HepG2 (cell line): ENCODE measurements around the gene SEMA4F. TPM values are rescaled to one million over a fixed set of nuclear protein-coding genes. Genes with fewer than 3 reads are reported as not detected.
A peak's percentile ranks its signal among the peaks of the same experiment; 100 is the strongest.

Experiments
- ASH2L ChIP-seq: fragments of 300-600, 200-600 bp; sonication (generic); IDR thresholded peaks from 2 replicates; pipeline ENCODE4 v1.7.0; 2017; ENCODE audit warnings: low read depth, mild to moderate bottlenecking, moderate library complexity, mixed read lengths, low read length; ENCODE audit not compliant: insufficient read length
- ATF3 ChIP-seq: sonication (generic); formaldehyde crosslinking; IDR thresholded peaks from 2 replicates; pipeline ENCODE4 v1.4.0; 2020; ENCODE audit warnings: missing genetic modification reagents
- BORCS8-MEF2B ChIP-seq: sonication (generic); formaldehyde crosslinking; IDR thresholded peaks from 2 replicates; pipeline ENCODE4 v1.8.0; 2022; ENCODE audit warnings: mild to moderate bottlenecking, missing genetic modification reagents
- EZH2 ChIP-seq: conservative IDR thresholded peaks from 2 replicates; pipeline ENCODE4 v1.6.1; 2012; ENCODE audit warnings: mild to moderate bottlenecking, low read depth, low read length, moderate library complexity
- FOSL2 ChIP-seq: sonication (generic); formaldehyde crosslinking; IDR thresholded peaks from 2 replicates; pipeline ENCODE4 v1.4.0; 2020; ENCODE audit warnings: missing genetic modification reagents
- KLF13 ChIP-seq: sonication (generic); formaldehyde crosslinking; IDR thresholded peaks from 2 replicates; pipeline ENCODE4 v1.4.0; 2020; ENCODE audit warnings: mild to moderate bottlenecking, missing genetic modification reagents
- KLF16 ChIP-seq, 2 experiments: sonication (generic) in 1 of 2; formaldehyde crosslinking in 1 of 2; IDR thresholded peaks; 2 replicates each; pipeline versions ENCODE4 v1.6.1 to v1.8.0; 2016 to 2023; ENCODE audit warnings: missing genetic modification reagents in 2 of 2, missing compliant biosample characterization in 1 of 2
- PPARG ChIP-seq: conservative IDR thresholded peaks from 2 replicates; pipeline ENCODE4 v1.6.1; 2016; ENCODE audit warnings: missing biosample characterization, missing genetic modification reagents
- PREB ChIP-seq: sonication (generic); formaldehyde crosslinking; IDR thresholded peaks from 2 replicates; pipeline ENCODE4 v1.4.0; 2020; ENCODE audit warnings: missing genetic modification reagents
- RAD51 ChIP-seq: fragments of 450-650 bp; IDR thresholded peaks from 2 replicates; pipeline ENCODE4 v1.6.1; 2016; ENCODE audit warnings: borderline replicate concordance
- SNRNP70 ChIP-seq: fragments of 200-400 bp; formaldehyde crosslinking; IDR thresholded peaks from 2 replicates; pipeline ENCODE4 v1.6.1; 2017; ENCODE audit warnings: mild to moderate bottlenecking, low read depth, low read length, moderate library complexity
- U2AF1 ChIP-seq: fragments of 200-400 bp; formaldehyde crosslinking; optimal IDR thresholded peaks from 2 replicates; pipeline ENCODE3; 2017; ENCODE audit warnings: mild to moderate bottlenecking, low read depth, low read length
- ZBTB21 ChIP-seq: sonication (generic); formaldehyde crosslinking; IDR thresholded peaks from 2 replicates; pipeline ENCODE4 v1.4.0; 2020; ENCODE audit warnings: missing genetic modification reagents
- ZBTB33 ChIP-seq: sonication (generic); formaldehyde crosslinking; IDR thresholded peaks from 2 replicates; pipeline ENCODE4 v1.4.0; 2020; ENCODE audit warnings: missing genetic modification reagents
- ZBTB42 ChIP-seq: sonication (generic); formaldehyde crosslinking; IDR thresholded peaks from 2 replicates; pipeline ENCODE4 v1.5.0; 2020; ENCODE audit warnings: mild to moderate bottlenecking, missing genetic modification reagents
- ZFP1 ChIP-seq: IDR thresholded peaks from 2 replicates; pipeline ENCODE4 v1.6.1; 2016
- ZNF121 ChIP-seq: sonication (generic); formaldehyde crosslinking; IDR thresholded peaks from 2 replicates; pipeline ENCODE4 v1.5.0; 2020; ENCODE audit warnings: mild to moderate bottlenecking, missing genetic modification reagents
- ZNF496 ChIP-seq: sonication (generic); formaldehyde crosslinking; IDR thresholded peaks from 2 replicates; pipeline ENCODE4 v1.8.1; 2023; ENCODE audit warnings: mild to moderate bottlenecking, moderate library complexity, missing genetic modification reagents; ENCODE audit not compliant: insufficient replicate concordance
- ZNF557 ChIP-seq: sonication (generic); formaldehyde crosslinking; IDR thresholded peaks from 2 replicates; pipeline ENCODE4 v1.4.0; 2020; ENCODE audit warnings: missing genetic modification reagents
- ZNF709 ChIP-seq: sonication (generic); formaldehyde crosslinking; IDR thresholded peaks from 2 replicates; pipeline ENCODE4 v1.5.0; 2020; ENCODE audit warnings: mild to moderate bottlenecking, missing genetic modification reagents
- polyA plus RNA-seq, 8 experiments: library from polyadenylated mRNA; depleted of rRNA in 3 of 8; stranded (reverse) in 7 of 8; unstranded in 1 of 8; fragments of >200 nt; fragmentation: Illumina TruSeq in 4 of 8; extraction: Trizol in 4 of 8; gene quantifications; 2 replicates each; pipeline versions ENCODE4 v1.2.1 to v1.2.3, GENCODE V29; 2011 to 2016; ENCODE audit warnings: low read depth in 4 of 8, missing spikeins in 1 of 8, mixed read lengths in 1 of 8; ENCODE audit not compliant: insufficient read depth in 1 of 8
- total RNA-seq, 5 experiments: library from RNA; depleted of rRNA; stranded (reverse); fragments of >200 nt; fragmentation: Illumina TruSeq; extraction: Trizol; gene quantifications; 2 replicates each; pipeline ENCODE4 v1.2.3, GENCODE V29; 2016; ENCODE audit warnings: low read depth in 1 of 5
- TF ChIP-seq, protein P1 (sequence below): sonication (generic); formaldehyde crosslinking; IDR thresholded peaks from 2 replicates; pipeline ENCODE4 v1.4.0; 2020; ENCODE audit warnings: mild to moderate bottlenecking, missing genetic modification reagents

The SEMA4F gene
- total and polyA plus RNA-seq, 2 of the 13 experiments (the other 11 are each of a cell fraction or from before 2014, with no cell fraction given) = 7.1 to 10.3 TPM

- peak in 1 of 2 experiments; percentile 64; a peak in 1 of 4 replicates for TF ChIP-seq KLF16 (CRISPR knock-in tag; IDR thresholded peaks at IDR 0.05)
- TF ChIP-seq RAD51 = no peak
- TF ChIP-seq ZBTB21 (CRISPR knock-in tag) = no peak
- no peak; the same call in 1 of the 2 replicates for TF ChIP-seq ZNF709 (CRISPR knock-in tag)
- TF ChIP-seq U2AF1 = peak; percentile 78
- no peak for TF ChIP-seq ZFP1
- no peak; the same call in 1 of the 2 replicates for TF ChIP-seq ZNF121
- no peak for TF ChIP-seq EZH2
- TF ChIP-seq, protein P1, sequence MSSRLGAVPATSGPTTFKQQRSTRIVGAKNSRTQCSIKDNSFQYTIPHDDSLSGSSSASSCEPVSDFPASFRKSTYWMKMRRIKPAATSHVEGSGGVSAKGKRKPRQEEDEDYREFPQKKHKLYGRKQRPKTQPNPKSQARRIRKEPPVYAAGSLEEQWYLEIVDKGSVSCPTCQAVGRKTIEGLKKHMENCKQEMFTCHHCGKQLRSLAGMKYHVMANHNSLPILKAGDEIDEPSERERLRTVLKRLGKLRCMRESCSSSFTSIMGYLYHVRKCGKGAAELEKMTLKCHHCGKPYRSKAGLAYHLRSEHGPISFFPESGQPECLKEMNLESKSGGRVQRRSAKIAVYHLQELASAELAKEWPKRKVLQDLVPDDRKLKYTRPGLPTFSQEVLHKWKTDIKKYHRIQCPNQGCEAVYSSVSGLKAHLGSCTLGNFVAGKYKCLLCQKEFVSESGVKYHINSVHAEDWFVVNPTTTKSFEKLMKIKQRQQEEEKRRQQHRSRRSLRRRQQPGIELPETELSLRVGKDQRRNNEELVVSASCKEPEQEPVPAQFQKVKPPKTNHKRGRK (CRISPR knock-in tag) = no peak
- 0 out of 2 replicates have a peak, but pooled peaks have one; percentile 33 for TF ChIP-seq ZBTB42 (CRISPR knock-in tag)
- TF ChIP-seq SNRNP70 = no peak
- peak; percentile 49 for TF ChIP-seq FOSL2 (CRISPR knock-in tag)
- no peak for TF ChIP-seq PREB (CRISPR knock-in tag)
- TF ChIP-seq ZNF496 (CRISPR knock-in tag) = no peak
- TF ChIP-seq ZBTB33 (CRISPR knock-in tag) = peak; percentile 85
- peak; percentile 62 for TF ChIP-seq ASH2L
- TF ChIP-seq ZNF557 (CRISPR knock-in tag) = peak; percentile 4; the same call in 1 of the 2 replicates
- TF ChIP-seq ATF3 (CRISPR knock-in tag) = no peak
- peak; percentile 71; the same call in 1 of the 2 replicates for TF ChIP-seq PPARG
- peak; percentile 80 for TF ChIP-seq BORCS8-MEF2B (CRISPR knock-in tag)
- no peak for TF ChIP-seq KLF13
These were observed 61.2 kb downstream of the SEMA4F start (continued) for GRCh38 chr2:74715081-74715791.
